Activated CD4-positive, alpha-beta T cell treated with anti-CD3 and anti-CD28 coated beads, Interleukin-2, amount 50 U/mL, for 48 hours (primary cell): Measurements from ENCODE around the gene PFN4.
"Not testable (repeated sequence)": the region's sequence is repeated elsewhere in the genome, so short reads cannot be mapped to it uniquely, and the experiment has no call there.

ENCODE experiments used
- DNase-seq, 2 experiments: peaks; one replicate each; pipeline ENCODE4 v3.0.0-alpha.2; 2020

The PFN4 gene, protein sequence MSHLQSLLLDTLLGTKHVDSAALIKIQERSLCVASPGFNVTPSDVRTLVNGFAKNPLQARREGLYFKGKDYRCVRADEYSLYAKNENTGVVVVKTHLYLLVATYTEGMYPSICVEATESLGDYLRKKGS

DNA sequence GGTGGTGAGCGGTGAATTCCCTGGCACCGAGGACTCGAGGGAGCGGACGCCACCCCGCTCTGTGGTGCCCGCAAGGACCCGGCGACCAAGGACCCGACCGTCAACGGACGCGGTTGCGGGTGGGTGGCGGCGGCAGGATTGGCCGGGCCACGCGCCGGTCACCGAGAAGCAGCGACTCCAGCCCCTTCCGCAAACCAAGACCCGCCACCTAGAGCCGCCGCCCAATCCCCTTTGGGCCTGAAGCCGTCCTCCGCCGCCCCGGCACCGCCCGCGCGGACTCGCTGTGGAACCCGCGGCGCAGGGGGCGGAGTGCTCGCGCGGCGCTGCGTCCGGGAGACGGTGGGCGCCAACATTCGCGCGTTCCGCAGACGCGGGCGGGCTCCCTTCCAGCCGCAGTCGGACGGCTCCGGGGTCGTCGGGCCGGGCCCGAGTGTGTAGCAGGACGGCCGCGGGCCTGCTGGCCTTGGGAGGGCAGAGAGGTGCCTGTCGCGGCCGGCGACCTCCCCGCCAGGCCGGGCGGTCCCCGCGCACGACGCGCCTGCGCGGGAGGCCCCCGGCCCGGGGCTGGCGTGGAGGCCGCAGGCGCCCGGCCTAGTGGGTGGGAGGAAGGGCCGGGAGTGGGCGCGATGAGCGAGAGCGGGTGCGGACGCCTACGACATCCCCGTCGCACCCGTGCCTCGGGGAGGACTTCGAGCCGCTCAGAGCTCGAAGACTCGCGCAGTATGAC is at the start of gene PFN4, which contains the start of gene FAM228B:
TSS of gene PFN4 (minus strand) at position 140 of the 727 bp plus-strand sequence. CDS start 799 bp downstream, outside the sequence.
TSS of gene FAM228B (plus strand) at position 275 of the 727 bp plus-strand sequence. CDS start 893 bp downstream, outside the sequence.
- peak; percentile 72 to 80 for DNase-seq

DNA sequence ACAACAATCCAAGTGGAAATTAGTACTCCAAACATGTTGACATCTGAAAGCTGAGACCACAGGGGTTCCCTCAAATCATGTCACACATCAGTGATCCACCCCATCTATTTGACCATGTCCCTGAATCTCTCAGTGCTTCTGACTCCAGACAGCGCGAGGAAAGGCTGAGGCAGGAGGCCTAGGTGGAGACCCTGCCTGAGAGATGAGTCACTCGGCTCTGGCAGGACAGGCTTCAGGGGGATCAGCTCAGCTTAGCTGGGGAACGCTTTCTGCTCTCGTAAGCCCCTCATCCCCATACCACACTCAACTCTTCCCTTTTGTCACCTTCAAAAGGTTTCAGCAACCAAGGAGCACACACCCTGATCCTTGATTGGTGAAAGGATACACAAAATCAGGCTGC is 45.9 kb upstream of the PFN4 start:
- DNase-seq, result no peak

DNA sequence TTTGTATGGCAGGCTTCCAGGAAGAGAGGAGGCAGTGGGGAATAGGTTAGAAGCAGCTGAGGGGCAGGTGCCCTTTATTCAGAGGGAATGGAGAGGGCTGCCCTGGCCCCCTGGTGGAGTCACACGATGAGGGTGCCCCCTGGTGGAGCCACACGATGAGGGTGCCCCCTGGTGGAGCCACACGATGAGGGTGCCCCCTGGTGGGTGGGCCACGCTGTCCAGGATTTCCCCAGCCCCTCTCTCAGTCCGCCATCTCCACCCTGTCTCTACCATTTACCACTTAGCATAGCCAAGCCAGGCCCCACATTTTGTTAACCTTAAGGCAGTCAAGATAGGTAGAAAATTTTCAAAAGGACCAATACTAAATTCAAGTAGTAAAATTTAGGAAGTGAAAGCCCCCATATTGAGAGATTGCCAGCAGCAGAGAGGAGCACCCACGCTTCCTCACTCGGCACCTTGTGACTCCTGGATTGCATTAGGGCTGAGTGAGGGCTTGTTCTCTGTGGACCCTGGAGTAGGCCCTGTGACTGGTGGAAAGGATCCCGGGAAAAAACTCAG is 41.4 kb upstream of the PFN4 start:
- DNase-seq, result peak; percentile 42 to 51

DNA sequence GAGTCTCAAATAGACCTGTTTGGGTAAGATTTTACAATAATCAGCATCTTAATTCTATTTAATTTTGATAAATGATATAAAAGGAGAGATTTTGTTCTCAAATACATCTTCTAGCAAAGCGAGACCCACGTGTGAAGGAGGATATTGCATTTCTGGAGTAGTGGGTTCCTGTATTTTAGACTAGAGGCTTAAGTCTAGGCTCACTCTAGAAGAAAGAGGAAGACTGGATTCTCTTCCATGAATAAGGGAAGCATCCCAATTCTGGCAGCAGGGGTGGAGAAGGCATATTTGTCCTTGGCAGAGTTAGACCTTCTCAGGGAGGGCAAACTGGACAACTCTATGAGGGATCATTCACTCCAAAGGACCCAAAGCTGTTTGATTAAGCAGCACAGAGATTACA is 40.5 kb upstream of the PFN4 start:
- DNase-seq, result no peak

DNA sequence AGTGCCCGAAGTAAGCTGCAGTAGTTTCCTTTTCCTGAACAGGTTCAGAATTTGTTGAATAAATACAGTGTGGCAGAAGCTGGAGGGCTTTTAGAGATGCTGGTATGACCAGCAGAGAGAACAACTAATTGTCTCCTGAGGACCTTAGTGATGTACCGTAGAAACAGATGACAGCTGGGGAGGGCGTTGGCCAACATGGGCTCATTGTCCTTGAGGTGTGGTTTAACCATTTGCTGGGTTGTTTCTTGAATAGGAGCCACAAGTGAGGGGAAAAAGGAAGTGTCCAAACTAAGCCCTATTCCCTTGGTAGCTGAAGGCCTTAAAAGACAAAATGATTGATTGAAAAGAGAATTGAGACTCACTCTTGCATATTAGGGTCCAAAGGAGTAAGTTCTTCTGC is 40.1 kb upstream of the PFN4 start:
- DNase-seq, result no peak

DNA sequence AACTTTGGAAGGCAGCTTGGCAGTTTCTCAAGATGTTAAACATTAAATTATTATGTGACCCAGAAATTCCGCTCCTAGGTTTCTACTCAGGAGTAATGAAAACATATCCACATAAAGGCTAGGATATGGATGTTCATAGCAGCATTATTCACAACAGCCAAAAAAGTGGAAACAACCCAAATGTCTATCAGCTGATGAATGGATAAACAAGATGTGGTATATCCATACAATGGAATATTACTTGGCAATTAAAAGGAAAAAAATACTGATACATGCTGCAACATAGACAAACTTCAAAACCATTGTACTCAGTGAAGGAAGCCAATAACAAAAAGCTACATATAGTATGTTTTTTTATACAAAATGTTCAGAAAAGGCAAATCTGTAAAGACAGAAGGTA is 39.4 kb upstream of the PFN4 start:
- DNase-seq, result no peak

DNA sequence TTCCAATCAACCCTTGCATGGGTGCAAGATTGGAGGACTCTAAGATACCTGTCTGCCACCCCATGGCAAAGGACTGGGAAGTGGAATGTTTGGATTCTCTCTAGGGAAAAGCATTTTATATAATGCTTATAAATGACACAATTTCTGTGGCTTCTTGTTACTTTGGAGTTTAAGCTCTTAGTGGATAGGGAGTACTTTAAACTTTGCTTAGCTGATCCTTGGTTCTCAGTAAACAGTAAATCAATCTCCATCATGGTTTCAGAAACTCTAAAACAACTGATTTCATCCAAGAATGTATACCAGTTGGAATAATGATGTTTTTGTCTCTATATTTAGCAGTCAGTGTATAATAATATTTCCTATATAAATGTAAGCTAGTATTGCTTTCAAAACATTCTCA is 37.6 kb upstream of the PFN4 start:
- no peak for DNase-seq

DNA sequence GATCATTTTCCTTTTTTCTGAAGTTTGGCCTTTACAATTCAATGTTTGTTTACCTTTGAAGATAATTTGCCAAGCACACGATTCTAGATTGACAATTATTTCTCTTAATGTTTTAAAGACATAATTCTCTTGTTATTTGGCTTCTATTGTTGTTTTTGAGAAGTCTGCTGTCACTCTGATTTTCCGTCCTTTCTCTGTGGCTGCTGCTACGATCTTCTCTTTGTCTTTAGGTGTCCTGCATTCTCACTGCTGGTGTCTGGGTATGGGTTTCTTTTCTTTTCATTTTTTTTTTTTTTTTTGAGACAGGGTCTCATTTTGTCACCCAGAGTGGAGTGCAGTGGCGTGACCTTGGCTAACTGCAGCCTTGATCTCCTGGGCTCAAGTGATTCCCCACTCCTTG is 36.6 kb upstream of the PFN4 start:
- no peak for DNase-seq

DNA sequence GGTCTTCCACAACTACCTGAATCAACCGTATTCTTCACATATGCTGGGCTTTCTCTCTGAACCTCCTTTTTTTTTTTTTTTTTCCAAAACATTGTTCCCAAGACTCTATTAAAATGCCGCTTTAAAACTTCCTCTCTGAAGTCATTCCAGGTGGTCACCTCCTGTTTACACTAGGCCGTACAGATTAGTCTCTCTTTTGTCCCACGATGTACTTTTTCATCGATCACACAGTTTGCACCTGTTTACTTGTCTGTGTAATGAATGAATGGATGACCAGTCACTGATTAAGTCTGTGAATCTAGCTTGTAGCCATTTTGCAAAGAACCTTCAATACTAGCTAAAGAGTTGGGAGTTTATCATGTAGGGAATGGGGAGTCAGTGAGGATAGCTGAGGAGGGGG is 35.0 kb upstream of the PFN4 start:
- no peak for DNase-seq

DNA sequence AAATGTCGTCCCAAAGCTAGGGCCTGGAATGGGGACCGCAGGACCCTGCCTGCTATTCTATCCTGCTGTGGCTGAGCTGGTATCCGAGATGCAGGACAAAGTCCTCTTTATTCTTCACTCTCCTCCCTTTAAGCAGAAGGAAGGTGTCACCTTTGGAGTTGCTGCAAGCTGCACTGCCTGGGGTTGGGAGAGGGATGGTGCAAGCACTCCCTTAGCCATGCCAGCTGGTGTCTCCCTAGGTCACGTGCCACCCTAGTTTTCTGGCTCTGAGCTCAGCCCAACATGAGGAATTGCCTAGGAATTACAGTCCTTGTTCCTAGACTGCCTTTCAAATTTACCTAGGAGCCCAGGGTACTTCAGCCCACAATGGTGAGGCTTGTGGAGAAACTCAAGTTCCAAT is 30.3 kb upstream of the PFN4 start:
- DNase-seq, result no peak

DNA sequence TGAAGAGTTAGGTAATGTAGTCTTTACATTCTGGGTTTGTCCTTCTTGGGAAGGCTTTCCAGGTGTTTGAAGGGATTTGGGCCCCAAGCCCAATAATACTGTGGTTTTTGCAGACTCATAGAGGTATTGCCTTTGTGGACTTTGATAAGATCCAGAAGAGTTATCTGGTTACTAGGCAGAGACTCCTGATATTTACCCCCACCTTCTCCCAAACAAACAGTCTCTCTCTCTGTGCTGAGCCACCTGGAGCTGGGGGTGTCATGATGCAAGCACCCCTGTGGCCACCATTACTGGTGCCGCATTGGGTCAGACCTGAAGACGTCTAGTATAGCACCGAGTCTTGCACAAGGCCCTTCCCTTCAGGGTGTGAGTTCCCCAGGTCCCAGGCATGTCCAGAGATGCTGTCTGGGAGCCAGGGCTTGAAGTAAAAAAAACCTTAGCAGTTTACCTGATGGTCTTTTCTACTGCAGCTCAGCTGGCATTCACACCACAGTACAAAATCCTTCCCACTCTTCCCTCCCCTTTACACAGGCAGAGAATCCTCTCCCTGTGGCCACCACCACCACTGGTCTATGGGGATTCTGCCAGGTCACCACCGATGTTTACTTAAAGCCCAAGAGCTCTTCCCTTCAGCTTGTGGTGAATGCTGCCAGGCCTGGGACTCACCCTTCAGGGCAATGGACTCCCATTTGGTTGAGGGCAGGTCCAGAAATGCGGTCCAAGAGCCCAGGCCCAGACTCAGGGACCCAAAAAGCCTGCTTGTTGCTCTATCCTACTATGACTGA is 29.5 kb upstream of the PFN4 start:
- DNase-seq, result no peak

DNA sequence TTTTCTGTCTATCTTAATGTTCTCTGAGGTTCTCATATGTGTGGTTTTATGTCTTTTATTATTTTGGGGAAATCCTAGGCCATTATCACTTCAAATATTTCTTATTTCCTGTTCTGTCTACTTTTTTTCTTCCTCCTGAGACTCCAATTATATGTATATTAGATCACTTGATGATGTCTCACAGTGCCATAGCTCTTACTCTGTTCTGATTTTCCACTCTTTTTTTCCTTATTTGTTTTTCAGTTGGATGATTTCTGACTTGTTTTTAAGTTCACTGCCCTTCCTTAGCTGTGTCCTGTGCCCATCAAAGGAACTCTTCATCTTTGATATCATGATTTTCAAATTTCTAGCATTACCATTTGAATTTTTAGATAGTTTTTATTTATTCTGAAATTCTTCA is 24.2 kb upstream of the PFN4 start:
- no peak for DNase-seq

DNA sequence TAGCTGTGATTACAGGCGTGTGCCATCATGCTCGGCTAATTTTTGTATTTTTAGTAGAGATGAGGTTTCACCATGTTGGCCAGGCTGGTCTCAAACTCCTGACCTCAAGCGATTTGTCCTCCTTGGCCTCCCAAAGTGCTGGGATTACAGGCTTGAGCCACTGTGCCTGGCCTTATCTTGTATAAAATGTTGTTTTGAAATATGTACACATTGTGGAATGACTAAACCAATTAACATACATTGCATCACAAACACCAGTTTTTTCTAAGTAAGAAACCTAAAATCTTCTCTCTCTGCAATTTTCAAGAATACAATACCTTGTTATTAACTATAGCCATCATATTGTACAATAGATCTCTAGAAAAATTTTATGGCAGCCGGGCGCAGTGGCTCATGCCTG is 17.2 kb upstream of the PFN4 start:
- DNase-seq, result not testable (repeated sequence)

DNA sequence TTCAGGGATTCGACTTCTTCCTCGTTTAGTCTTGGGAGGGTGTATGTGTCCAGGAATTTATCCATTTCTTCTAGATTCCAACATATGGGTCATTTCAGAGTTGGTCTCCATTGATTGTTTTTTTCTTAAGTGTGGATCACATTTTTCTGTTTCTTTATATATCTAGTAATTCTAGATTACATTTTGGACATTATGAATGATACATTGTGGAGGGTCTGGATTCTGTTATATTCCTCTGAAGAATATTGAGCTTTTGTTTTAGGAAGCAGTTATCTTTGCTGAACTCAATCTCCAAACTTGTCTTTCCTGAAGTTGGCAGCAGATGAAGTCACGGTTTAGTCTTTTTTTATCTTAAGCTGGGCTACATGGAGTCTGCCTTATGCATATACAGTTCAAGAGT is 9.4 kb upstream of the PFN4 start:
- DNase-seq, result no peak

DNA sequence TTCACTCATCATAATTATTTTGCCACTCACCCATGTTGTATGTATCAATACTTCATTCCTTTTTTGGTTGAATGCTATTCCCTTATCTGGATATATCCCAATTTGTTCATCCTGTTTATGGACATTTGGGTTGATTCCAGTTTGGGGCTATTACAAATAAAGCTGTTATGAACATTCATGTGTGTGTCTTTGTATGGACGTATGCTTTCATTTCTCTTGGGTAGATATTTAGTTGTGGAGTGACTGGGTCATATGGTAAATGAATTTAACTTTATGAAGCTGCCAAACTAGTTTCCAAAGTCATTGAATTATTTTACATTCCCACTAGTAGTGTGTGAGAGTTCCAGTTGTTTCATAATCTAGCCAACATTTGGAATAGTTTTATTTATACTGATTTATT is 2.8 kb upstream of the PFN4 start:
- no peak for DNase-seq

DNA sequence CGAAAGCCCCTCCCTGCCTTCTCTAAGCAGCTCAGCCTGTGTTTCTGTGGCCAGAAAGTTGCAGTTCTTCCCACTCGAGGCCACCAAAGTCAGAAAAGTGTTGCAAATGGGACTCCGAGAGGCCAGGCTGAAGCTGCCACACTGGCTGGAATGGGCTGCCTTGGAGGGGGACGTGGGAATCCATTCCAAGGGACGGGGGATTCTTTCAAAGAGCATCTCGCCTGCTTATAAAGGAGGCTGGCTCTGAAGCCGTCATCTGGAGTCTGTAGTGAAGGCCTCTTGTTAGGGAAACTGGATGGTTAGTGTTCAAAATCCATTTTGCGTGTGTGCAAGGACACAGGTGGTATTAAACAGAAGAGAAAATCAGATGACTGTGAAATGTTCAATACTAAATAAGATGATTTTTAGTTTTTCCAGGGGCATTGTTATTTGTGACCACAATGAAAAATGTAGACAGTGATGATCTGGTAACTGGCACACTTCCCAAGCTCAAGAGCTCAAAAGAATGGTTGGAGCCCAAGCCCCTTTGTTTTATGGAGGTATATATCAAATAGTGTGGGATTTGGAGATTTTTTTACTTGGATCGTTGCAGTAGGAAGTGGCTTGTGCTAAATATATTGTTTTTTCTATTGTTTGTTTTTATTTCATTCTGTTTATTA is 917 bp upstream of the PFN4 start:
- peak in 1 of 2 experiments; percentile 49 for DNase-seq

DNA sequence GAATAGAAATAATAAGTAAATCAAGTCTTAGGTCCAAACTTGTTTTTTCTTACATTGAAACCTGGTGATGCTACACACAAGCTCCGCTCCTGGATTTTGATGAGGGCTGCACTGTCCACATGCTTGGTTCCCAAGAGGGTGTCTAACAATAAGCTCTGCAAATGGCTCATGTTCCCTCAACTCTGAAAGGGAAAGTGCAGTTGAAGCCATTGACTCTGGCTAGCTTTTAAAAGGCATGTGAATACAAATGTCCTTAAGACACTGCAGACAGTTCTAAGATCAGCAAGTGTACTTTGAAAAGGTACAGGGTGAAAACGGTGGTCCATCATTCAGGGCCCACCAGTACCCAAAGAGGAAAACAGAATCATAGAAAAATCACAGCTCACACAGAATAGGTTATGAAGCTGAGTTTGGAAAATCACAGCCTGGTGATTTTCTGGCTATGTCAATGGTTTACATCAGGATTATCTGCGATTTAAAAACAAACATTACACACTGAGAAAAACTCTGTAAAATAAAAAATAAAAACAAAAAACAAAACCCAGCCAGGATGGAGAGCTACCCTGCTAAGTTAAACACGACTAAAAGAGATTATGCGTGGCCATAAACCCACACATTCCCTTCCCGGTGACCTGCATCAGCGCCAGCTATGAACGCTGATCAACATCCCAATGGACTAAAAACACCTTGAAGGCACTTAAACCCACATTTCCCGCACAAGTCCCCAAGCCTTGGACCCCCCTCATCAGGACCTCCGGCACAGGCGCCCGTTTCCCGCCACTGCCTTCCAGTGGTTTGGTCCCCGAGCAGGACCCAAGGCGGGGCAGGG is 554 bp downstream of the PFN4 start:
- no peak for DNase-seq

DNA sequence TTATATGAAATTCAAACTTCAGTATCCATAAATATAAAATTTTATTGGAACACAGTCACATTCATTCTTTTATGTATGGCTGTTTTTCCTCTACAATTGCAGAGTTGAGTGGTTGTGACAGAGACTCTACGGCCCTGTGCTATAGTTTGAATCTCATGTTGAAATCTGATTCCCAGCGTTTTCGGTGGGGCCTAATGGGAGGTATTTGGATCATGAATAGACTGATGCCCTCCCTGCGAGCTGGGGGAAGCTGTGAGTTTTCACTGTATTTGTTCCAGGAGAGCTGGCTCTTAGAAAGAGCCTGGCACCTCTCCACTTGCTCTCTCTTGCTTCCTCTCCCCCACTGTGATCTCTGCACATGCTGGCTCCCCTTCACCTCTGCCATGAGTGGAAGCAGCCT is 1.7 kb downstream of the PFN4 start:
- no peak for DNase-seq

DNA sequence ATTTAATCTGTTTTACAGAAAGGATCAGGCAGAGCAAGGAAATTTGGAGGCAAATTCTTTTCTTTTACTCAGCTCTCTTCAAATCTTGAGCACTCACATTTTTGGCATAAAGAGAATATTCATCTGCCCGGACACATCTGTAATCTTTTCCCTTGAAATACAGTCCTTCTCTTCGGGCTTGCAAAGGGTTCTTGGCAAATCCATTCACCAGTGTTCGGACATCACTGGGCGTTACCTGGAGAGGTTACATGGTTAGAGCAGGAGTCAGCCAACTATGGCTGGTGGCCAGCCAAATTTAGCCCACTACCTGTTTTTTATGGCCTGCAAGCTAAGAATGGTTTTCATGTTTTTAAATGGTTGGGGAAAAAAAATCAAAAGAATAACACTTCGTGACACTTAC is 2.1 kb downstream of the PFN4 start:
- DNase-seq, result no peak

DNA sequence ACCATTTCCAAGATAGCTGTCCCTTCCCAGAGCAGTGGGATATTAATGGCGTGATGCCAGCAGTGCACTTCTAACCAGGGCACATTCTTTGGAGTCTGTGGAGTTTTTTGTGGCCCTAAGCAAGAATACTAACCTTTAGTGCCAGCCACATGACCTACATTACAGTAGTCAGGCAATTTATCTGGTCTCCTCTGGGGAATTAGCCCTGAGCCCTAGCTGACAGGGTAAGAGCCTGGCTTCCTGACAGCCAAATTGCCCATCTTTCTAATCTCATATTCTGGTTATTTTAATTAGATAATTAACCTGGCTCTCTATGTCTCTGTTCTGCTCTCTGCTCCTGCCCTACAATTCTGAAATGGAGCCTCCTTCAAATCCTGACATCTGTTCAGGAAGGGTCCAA is 5.2 kb downstream of the PFN4 start:
- DNase-seq, result no peak

DNA sequence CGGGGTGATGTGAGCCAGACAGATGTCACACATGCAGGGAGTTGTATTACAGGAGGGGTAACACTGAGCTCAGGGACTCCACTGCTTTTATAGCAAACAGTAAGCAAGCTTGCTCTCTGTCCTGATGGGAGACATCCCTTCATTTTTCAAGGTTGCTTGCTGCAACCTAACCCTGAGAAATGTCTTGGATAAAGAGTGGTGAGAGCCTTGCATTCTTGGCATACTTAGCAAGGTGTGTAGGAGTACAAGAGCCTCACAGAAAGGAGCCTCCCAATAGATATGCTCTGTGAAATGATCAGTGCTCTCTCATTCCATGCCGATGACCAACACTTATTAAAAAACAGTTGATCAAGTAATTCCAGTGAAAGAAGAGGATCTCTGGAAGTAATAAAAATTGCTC is 8.1 kb downstream of the PFN4 start:
- DNase-seq, result no peak

DNA sequence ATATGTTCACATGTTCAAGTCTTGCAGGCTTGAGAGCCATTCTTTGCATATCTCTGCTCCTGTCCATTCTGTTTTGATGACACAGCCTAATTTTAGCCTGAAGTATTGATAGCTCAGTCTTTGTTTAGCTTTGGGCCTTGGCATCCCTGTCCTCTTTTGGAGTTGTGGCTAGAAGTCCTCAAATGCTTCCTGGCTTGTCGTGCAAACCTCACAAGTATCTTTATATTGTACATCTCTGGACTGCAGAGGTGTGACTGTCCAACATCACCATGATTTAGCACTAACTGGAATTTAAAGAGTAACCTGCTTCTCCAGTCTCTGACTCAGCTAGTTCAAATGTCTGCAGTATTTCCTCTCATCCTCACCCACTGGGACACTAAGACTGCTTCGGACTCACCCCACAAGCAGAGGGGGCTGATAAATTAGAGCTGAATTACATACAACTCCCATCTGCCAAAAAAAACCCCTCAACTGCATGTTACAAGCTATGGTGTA is 11.7 kb downstream of the PFN4 start:
- no peak for DNase-seq
